ENCODE results near the gene C17orf78.

C17orf78 gene

GRCh38 chr17:37373530-37374159 lies 2.1 kb upstream of the C17orf78 start:
- TF ChIP-seq GATA2 (IDR thresholded peaks at IDR 0.05; ENCODE audit: low read depth, low read length) (no peak), GATA3 (IDR thresholded peaks at IDR 0.05; ENCODE audit: low read depth, low read length) (no peak)

DNA sequence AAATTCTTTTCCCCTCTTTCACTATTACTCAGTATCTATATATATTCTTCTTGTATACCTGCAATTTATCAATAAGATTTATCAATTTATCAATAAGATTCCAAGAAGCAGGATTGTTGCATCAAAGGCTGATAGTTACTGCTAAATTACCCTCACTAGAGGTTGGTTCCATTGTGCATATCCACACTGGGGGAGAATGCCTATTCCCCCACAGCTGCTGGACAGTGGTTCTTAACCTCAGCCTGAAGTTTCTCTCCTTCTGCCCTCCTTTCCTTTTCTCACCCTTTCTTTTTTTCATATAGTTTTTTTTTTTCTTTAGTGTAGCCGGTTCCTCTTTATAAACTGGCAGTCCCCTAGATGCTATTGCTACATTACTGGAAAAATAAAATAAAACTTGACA lies 6.3 kb downstream of the C17orf78 start:
- TF ChIP-seq GATA3 (IDR thresholded peaks at IDR 0.05; ENCODE audit: low read depth, low read length), result no peak
- TF ChIP-seq GATA2 (IDR thresholded peaks at IDR 0.05; ENCODE audit: low read depth, low read length), result no peak

DNA sequence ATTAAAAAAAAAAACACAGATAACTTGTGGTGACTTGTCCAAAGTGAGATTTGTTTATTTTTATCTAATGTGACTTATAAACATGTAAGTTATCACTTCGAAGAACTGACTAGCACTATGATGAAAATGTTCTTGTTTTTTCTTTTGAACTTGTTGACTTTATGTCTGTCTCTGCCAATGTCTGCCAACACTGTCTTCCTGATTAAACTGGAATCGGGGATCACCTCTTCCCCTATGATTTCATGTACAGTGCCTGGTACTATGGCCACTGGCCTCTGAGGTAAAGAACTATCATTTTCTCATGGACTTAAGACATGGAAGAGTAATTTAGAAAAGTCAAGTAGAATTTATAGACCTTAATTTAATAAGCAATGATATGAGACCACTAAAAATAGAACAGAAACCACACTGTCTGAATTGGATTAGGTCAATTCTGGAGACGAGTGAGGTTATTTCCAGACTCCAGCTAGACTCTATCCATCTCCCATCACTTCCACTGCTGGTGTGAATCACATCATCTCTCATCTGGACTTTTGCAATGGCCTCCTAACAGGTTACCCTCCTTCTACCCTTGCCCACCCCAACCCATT lies 8.9 kb downstream of the C17orf78 start:
- no peak for TF ChIP-seq GATA2 (IDR thresholded peaks at IDR 0.05; ENCODE audit: low read depth, low read length)

- TF ChIP-seq GATA3 (IDR thresholded peaks at IDR 0.05; ENCODE audit: low read depth, low read length) (no peak), GATA2 (IDR thresholded peaks at IDR 0.05; ENCODE audit: low read depth, low read length) (no peak)
Measured at GRCh38 chr17:37385474-37385990, 9.7 kb downstream of the C17orf78 start.

- TF ChIP-seq GATA2 (IDR thresholded peaks at IDR 0.05; ENCODE audit: low read depth, low read length) (no peak), GATA3 (IDR thresholded peaks at IDR 0.05; ENCODE audit: low read depth, low read length) (no peak)
Measured at GRCh38 chr17:37386462-37386861, 10.7 kb downstream of the C17orf78 start.

DNA sequence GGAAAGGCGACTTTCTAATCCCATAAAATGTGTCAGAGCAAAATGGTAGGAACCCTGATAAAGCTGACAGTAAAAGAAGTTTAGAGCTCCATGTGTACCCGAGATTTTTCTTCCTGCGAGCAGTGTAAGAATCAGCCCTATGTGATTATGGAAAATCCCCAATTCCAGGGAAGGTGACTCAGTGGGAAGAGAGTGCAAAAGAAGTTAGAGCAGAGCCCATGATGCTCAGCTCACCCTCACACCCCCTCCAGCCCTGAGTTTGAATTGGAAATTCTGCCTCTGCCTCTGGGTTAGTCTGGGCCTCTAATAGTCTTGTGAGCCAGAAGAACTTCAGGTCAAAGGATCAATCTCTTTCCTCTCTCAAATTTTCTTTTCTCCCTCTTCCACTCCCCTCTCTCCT lies 12.5 kb downstream of the C17orf78 start:
- TF ChIP-seq GATA3 (IDR thresholded peaks at IDR 0.05; ENCODE audit: low read depth, low read length), result no peak
- no peak for TF ChIP-seq GATA2 (IDR thresholded peaks at IDR 0.05; ENCODE audit: low read depth, low read length)

- TF ChIP-seq GATA3 (IDR thresholded peaks at IDR 0.05; ENCODE audit: low read depth, low read length) (no peak), GATA2 (IDR thresholded peaks at IDR 0.05; ENCODE audit: low read depth, low read length) (no peak)
Measured at GRCh38 chr17:37389160-37389559, 13.4 kb downstream of the C17orf78 start.

GRCh38 chr17:37391146-37391545 lies 15.4 kb downstream of the C17orf78 start:
- TF ChIP-seq GATA2 (IDR thresholded peaks at IDR 0.05; ENCODE audit: low read depth, low read length) (no peak), GATA3 (IDR thresholded peaks at IDR 0.05; ENCODE audit: low read depth, low read length) (no peak)

GRCh38 chr17:37392024-37392590 lies 16.3 kb downstream of the C17orf78 start:
- no peak for TF ChIP-seq GATA3 (IDR thresholded peaks at IDR 0.05; ENCODE audit: low read depth, low read length)
- no peak for TF ChIP-seq GATA2 (IDR thresholded peaks at IDR 0.05; ENCODE audit: low read depth, low read length)

DNA sequence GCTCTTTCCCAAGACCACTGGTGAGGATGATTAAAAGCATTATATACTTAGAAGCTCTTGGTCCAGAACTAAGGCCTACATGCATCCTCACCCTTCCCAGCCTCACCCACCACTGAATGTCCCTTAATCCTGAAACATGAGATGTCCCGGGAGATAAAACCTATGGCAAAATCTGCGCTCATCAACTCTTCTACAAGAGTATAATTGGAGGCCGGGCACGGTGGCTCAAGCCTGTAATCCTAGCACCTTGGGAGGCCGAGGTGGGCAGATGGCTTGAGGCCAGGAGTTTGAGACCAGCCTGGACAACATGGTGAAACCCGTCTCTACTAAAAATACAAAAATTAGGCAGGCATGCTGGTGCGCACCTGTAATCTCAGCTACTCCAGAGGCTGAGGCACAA lies 17.6 kb downstream of the C17orf78 start:
- TF ChIP-seq GATA3 (IDR thresholded peaks at IDR 0.05; ENCODE audit: low read depth, low read length) (no peak), GATA2 (IDR thresholded peaks at IDR 0.05; ENCODE audit: low read depth, low read length) (no peak)

DNA sequence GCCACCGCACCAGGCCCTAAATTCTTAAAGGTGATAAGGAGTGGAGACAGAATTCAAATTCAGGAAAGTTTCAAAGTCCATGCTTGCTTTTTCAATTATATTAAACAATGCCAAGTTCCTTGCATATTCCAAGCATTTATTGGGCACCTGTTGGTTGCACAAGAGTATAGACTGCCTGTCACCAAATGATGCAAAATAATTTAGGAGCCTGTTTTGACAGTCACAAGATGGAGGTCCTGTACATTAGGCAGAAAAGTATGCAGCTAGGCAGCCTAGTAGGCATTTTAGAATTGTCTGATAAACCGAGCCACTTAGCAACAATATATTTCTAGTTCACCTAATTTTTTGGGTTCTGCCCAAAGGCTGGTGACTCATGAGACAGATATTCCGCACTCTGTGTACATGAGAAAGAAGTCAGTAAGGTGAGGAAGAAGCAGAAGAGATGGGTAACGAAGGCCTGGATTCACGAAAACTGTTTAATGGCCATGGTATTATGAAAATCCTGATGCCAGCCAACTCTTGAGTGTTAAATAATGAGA lies 23.5 kb downstream of the C17orf78 start:
- TF ChIP-seq GATA2 (IDR thresholded peaks at IDR 0.05; ENCODE audit: low read depth, low read length), result no peak
- no peak for TF ChIP-seq GATA3 (IDR thresholded peaks at IDR 0.05; ENCODE audit: low read depth, low read length)

DNA sequence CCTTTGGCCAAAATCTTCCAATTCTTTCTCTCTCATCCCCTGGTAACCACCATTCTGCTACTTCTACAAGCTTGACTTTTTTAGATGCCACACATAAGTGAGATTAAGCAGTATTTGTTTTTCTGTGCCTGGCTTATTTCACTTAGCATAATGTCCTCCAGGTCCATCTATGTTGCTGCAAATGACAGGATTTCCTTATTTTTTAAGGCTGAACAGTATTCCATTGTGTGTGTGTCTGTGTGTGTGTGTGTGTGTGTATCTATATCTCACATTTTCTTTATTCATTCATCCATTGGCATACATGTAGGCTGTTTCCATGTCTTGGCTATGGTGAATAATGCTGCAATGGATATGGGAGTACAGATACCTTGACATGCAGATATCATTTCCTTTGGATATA lies 24.7 kb downstream of the C17orf78 start:
- TF ChIP-seq GATA2 (IDR thresholded peaks at IDR 0.05; ENCODE audit: low read depth, low read length), result no peak
- TF ChIP-seq GATA3 (IDR thresholded peaks at IDR 0.05; ENCODE audit: low read depth, low read length), result no peak

DNA sequence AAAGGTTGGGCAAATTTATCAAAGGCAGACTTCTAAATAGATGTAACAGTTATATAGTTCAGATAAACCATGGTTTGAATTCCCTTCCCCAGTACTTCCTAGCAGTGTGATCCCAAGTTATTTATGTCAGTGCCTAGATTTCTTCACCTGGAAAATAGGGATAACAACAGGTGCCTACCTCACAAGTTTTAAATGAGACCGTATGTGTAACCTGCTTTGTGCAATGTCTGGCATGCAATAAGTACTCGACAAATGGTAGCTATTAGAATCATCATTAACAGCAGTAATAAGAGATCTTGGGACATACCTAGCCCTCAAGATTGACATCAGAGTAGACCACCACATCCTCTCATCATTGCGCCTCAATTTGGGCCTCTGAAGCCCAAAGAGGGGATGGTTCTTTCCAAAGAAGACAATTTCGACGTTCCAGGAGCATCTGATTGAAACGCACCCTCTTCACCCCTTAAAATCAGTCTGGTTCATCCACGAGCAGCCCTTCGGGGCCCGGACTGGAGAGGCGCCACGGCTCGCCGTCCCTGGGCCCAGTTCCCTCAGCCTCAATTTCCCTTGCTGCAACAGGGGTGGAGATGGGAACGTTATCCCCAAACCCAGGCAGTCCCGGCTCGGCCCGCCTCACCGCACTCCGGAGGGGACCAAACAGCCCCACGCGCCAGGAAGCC lies 30.3 kb downstream of the C17orf78 start:
- no peak for TF ChIP-seq GATA2 (IDR thresholded peaks at IDR 0.05; ENCODE audit: low read depth, low read length)
- no peak for TF ChIP-seq GATA3 (IDR thresholded peaks at IDR 0.05; ENCODE audit: low read depth, low read length)
